ENCODE data around the gene ECHDC3.
"Not testable (repeated sequence)": the region's sequence is repeated elsewhere in the genome, so short reads cannot be mapped to it uniquely, and the experiment has no call there.

The ECHDC3 gene, protein sequence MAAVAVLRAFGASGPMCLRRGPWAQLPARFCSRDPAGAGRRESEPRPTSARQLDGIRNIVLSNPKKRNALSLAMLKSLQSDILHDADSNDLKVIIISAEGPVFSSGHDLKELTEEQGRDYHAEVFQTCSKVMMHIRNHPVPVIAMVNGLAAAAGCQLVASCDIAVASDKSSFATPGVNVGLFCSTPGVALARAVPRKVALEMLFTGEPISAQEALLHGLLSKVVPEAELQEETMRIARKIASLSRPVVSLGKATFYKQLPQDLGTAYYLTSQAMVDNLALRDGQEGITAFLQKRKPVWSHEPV

DNA sequence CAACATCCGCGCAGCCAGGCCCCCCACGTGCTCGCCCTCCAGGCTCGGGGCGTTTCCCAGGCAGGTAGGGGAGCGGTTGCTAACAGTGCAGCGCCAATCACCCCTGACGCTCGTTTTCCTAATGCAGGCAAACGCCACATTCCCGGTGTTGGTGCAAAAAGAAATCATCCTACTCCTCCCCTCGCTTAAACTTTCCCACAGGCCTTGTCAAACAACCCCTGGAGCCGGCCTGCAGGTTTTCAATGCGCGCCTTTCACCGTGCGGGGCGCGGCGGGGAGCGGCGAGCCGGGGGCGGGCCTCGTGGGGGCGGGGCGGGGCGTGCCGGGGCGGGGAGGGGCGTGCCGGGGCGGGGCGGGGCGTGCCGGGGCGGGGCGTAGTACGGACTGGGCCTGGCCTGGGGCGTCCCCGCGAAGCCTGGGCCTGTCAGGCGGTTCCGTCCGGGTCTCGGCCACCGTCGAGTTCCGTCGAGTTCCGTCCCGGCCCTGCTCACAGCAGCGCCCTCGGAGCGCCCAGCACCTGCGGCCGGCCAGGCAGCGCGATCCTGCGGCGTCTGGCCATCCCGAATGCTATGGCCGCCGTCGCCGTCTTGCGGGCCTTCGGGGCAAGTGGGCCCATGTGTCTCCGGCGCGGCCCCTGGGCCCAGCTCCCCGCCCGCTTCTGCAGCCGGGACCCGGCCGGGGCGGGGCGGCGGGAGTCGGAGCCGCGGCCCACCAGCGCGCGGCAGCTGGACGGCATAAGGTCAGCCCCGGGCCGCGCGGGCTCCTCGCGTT lies at the start of gene ECHDC3:
Gene ECHDC3, plus strand, starts transcription at position 374 of the 770 bp plus-strand sequence. Its CDS starts 195 bp downstream, at position 569.
- no peak for DNase-seq (ENCODE audit: low spot score)

DNA sequence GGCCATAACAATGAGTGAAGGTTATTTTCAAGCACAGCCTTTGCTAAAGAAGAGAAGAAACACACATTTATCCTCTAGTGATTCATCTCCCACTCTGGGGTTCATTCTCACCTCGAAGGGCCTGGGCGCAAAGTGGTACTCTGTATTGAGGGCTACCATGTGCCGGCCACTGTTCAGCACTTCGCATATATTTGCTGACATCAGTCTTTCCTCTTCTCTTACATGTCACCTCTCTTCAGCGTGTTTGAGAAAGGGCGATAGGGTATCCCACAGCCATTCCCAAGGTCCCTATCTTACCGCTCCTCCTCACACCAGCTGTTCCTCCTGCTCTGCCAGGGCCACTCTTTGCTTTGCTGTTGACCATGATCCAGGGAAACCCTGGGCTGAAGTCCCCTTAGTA lies 48.8 kb upstream of the ECHDC3 start:
- DNase-seq (ENCODE audit: low spot score): no peak

DNA sequence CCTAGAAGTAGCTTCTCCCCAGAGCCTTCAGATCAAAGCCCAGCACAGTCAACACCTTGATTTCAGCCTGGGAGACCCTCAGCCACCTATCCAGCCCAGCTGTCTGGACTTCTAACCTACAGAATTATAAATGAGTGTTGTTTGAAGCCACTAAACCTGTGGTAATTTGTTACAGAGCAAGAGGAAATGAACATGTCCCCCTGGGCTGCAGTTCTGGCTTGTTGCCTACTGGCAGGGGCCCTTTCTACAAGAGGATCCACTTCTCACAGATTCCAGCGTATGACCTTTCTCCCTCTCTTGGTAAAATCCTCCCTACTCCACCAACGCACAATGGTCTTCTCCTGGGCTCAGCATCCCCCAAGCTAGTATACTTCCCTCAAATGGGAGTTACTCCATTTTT lies 46.4 kb upstream of the ECHDC3 start:
- DNase-seq (ENCODE audit: low spot score): no peak

DNA sequence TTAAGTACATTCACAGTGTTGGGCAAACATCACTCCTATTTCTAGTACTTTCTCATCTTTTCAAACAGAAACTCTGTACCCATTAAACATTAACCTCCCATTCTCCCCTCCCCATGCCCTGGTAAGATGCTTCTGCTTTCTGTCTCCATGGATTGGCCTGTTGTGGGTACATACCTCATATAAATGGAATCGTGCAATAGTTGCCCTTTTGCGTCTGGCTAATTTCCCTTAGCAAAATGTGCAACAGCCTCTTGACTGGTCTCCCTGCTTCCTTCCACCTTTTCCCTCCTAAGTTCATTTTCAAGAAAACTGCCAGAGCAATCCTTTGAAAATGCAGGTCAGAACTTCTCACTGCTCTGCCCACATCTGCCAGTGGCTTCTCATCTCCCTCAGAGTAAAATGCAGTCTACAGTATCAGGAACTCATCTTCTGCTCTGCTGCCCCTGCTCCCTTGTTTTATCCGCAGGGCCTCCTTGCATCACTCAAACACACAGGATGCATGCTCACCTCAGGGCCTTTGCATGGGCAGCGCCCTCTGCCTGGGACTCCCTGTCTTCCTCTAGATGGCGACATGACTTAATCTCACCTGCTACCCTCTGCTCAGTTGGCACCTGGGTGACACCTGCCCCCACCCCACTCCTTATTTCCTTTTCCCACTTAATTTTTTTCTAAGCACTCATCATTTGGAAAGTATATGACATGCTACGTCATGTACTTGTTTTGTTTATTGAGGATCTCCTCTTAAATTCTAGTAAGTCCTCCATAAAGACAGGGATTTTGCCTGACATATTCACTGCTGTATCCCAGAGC lies 44.3 kb upstream of the ECHDC3 start:
- no peak for DNase-seq (ENCODE audit: low spot score)

DNA sequence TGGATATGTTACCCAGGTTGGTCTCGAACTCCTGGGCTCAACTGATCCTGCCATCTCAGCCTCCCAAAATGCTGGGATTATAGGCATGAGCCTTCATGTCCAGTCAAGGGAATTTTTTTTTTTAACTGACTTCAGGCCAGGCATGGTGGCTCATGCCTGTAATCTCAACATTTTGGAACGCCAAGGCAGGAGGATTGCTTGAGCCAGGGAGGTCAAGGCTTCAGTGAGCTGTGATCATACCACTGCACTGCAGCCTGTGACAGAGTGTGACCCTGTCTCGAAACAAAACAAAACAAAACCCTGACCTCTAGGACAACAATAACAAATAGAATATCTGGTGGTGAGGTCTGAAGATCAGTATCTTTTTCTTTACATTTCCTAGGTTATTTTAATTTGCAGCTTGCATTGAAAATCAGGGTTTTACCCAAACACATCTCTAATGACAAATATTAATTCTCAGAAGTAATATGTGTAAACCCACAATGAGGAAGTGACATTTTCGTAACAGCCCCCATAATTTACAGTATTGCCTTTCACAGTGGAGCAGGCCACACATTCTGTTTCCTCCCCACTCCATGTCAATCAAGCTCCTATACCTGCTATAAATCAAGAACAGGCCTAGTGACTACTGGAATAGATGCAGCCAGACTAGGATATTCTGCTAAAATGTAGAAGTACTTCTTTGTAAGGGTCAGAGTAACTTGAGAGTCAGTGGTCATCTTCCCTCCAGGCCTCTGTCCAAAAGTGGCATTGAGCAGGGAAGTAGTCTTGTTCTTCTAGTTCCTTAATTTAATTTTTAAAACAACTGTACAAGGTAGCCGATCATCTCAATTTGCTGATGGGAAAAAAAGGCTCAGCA lies 43.3 kb upstream of the ECHDC3 start:
- no peak for DNase-seq (ENCODE audit: low spot score)

DNA sequence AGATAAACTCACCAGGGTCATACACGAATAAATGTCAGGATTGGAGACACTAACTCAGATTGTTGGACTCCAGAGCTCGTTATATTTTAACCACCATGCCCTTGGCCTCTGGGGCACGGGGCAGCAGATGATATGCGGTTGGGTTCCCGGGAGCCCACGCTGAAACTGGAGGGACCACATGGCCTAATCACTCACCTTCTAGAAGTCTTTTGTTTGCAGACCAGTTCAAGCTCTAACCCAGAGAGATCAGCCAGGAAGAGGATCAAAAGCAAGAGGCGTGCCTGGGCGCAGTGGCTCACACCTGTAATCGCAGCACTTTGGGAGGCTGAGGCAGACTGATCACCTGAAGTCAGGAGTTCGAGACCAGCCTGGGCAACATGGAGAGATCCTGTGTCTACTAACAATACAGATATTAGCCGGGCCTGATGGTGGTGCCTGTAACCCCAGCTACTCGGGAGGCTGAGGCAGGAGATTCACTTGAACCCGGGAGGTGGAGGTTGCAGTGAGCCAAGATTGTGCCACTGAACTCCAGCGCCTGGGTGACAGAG lies 42.6 kb upstream of the ECHDC3 start:
- DNase-seq (ENCODE audit: low spot score): no peak

DNA sequence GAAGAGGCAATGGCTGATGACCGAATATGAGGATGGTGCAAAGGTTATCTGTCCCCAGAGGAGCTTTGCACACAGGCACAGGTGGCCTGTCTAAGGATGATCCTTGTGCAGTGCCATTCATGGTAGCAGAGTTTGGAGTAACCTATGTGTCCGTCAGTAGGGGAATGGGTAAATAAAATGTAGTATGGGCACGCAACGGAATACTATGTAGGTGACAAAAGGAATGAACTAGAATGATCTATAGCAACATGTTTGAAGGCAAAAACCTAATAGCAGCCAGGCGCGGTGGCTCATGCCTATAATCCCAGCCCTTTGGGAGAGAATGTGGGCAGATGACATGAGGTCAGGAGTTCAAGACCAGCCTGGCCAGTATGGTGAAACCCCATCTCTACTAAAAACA lies 41.6 kb upstream of the ECHDC3 start:
- DNase-seq (ENCODE audit: low spot score): no peak

DNA sequence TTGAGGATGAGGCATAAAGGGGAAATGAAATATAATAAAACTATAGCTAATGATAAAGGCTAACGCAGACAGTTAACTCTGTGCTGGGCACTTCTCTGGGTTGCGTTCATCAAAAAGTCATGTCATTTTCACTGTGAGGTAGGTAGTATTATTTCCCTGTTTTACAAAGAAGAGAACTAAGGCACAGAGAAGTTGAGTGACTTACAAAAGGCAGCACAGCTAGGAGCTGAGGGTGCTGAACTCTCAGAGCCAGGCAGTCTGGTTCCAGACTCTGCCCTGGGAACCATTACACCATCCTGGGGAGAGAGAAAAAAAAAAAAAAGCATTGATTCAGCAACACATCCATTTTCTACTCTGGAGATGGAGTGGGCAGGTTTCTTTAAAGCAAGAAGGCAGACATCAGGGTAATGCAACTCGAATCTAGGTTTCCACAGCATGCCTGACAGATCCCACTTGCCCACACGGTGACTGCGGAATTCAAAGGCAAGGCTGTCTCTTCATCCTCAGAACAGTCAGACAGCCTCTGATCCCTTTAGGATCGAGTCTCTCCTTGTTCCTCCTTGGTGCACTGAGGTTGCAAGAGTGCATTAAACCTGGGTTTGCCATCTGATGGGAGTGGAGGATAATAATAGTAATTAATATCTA lies 40.6 kb upstream of the ECHDC3 start:
- DNase-seq (ENCODE audit: low spot score): no peak

DNA sequence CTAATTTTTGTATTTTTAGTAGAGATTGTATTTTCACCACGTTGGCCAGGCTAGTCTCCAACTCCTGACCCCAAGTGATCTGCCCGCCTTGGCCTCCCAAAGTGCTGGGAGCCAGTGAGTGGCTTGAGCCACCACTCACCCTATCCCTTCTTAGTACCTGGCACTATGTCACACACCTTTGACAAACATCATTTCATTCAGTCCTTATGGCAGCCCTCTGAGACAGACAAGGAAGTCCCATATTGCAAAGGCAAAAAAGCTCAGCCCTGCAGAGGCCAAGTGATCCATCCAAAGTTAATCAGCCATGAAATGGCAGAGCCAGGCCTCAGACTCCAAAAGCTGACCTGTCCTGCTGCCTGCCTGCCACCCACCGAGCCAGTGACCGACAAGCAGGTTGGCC lies 39.9 kb upstream of the ECHDC3 start:
- DNase-seq (ENCODE audit: low spot score): no peak

DNA sequence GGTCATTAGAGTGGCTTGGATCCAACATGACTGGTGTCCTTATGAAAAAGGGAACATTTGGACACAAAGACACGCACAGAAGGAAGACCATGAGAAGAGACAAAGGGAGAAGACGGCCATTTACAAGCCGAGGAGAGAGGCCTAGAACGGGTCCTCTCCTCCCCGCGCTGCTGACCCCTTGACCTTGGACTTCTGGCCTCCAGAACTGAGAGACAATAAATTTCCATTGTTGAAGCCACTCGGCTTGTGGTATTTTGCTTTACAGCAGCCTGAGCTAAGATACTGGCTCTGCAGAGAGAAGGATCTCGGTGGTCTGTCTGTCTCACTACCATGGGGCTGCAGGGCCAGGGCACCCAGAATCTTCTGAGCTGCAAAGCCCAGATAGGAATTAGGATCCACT lies 38.1 kb upstream of the ECHDC3 start:
- DNase-seq (ENCODE audit: low spot score): no peak

DNA sequence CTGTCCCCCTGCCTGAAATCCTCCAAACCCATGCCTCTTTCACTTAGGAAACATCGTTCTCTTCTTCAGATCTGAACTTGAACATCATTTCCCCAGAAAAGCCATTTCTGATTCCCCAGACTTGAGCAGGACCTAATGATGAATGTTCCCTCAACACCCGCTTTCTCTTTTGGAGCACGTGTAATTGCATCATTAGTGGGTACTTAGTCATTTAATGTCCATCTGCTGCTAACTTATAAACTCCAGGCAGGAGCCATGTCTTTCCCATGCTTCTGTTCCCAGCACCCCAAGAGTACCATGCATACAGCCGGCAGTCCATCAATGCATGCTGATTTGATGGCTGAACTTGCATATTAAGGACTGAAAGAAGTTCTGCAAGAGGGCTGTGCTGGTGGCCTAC lies 36.5 kb upstream of the ECHDC3 start:
- DNase-seq (ENCODE audit: low spot score): peak; percentile 34

DNA sequence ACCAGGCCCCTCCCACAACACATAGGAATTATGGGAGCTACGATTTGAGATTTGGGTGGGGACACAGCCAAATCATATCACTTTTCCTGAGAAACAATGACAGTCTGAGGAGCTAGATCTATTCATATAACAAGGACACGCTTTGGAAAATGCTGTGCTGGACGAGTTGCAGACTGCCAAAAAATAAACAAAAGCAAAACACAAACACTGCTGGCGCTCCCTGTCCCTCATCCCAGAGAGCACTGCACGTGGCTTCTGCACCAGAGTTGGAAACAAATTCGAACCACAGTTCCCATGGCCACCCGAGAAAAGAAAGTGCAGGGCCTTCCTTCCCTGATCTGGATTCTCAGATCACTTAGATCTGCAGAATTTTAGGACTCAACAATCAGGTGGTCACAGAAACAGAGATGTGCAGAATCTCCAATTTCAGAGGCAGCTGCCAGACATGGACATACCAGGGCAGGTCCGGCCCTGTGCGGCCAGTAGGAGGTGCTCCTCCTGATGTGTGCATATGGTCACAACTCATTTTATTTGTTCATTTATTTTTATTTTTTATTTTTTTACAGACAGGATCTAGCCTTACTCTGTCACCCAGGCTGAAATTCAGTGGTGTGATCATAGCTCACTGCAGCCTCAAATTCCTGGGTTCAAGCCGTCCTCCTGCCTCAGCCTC lies 35.2 kb upstream of the ECHDC3 start:
- DNase-seq (ENCODE audit: low spot score): no peak

DNA sequence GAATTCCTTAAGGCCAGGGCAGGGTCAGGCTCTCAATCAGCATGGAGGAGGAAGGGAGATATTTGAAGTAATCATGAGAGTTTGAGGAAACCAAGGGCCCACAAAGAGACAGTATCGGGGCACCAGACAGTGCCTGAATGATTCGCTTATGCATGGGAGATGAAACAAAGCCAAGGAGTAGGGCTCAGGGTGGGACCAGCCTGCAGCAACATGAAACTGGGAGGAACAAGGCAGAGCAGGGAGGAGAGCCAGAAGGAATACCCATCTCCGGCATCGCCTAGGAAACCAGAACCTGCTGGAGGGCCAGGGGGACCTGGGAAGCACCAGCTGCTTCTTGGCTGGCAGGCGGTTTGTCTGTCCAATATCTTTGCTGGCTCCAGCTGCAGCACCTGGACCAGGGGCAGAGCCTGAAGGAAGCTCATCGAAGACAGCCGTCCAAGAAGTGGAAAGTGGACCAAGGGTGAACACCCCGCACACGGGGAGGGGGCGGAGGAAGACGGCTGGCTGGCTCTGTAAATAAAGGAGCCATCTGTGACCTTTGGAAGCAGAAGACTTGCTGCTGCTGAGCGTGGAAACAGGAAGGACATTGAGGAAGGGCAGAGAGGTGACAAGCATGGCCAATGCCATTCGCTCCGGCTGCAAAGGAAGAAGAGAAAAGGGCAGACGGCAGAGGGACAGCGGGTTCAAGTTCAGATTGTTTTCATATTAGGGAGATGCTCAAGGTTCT lies 34.4 kb upstream of the ECHDC3 start:
- no peak for DNase-seq (ENCODE audit: low spot score)

DNA sequence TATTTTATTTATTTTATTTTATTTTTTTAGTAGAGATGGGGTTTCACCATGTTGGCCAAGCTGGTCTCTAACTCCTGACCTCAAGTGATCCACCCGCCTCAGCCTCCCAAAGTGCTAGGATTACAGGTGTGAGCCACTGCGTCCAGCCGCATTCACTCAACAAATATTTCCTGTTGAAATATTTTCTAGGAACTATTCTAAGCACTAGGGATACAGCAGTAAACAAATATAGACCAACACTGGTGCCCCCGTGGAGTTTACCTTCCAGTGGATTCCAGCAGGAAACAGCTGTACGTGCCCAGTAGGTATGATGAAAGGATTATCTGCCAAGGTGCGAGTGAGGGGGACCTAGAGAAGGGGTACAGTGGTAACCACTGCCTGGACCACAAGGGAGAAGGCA lies 33.4 kb upstream of the ECHDC3 start:
- not testable (repeated sequence) for DNase-seq (ENCODE audit: low spot score)

DNA sequence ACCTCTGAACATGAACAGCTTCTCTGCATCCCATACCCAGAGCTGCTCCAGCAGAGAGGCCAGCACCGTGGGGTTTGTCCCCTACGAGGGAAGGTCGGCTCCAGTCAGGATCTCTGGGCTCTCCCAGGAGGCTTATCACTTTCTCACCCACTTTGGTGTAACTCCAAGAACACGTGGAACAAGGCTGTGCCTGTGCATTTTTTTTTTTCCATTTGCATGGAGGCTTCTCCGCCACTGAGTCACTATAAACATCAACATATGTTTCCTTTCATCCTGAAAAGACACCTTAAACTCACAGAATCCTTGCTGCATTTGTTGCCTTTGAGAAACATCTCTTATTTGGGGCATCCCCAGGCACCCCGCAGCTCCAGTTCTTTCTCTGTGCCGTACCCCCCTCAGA lies 29.4 kb upstream of the ECHDC3 start:
- no peak for DNase-seq (ENCODE audit: low spot score)

DNA sequence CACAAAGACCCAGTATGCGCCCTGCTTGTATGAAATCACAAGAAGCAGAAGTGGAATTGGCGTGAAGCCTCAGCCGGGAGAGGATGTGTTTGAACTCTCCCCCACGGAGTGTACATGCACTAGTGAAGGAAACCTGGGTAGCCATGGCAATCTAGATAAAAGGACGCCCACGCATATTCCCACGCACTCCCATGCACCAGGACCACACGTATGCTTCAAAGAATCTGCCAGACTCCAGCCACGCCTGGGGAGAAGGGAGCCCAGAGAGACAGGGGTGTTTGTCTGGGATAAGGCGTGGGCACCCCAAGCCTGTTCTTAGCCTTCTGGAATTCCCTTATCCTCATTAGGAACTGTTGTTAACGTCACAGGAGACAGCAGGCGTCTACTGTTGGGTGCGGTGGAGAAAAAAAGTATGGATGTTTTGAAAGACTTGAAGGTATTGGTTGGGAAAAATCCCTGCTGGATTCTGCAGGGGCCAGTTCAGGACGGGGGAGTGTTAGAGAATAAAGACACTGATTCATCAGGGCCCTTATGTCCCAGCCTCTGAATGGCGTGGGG lies 28.9 kb upstream of the ECHDC3 start:
- no peak for DNase-seq (ENCODE audit: low spot score)

DNA sequence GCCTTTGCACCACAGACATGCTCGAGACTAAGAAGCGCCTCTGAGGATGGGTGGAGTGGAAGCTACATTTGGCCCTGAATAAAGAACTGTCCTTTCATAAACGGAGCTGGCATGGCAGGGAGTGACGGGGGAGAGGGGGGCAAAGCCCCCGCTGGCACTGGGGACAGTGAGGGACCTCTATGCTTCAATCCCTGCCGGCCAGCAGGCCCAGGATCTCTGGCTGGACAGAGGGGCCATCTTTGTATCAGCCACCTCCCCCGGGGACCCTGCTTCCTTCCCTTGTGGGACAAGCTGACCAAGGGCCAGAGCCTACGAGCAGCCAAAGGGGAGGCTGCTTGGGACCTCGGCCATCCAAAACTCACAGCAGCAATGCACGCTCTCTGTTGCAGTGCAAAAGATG lies 28.2 kb upstream of the ECHDC3 start:
- DNase-seq (ENCODE audit: low spot score): no peak

DNA sequence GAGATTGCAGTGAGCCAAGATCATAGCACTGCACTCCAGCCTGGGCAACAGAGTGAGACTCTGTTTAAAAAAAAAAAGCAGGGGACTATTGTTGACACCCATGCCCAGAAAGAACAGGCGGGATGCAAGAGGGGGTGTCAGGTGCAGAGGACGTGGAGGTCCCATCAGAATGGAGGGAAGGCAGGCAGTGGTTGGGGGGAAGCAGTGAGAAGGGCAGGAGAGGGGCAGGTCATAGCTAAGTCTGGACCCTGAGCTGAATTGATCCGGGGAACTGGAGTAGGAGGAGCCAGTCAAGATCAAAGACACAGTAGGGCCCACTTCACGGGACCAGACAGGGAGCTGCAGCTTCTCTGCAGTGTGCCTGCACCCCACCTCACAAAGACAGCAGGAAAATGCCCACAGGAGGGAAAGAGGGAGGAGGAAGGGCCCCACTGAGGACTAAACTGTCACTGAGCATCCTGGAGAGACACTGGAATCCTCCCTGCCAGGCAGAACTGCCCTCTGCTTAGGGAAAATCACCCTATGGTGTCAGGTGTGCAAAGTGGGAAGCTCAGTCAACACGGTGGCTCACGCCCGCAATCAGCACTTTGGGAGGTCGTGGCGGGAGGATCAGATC lies 27.3 kb upstream of the ECHDC3 start:
- no peak for DNase-seq (ENCODE audit: low spot score)
